HG03439 (cell line): ENCODE data around the gene RSPH9.

Experiments
- ATAC-seq: cut with Tn5 transposase; IDR thresholded peaks from one replicate; pipeline ENCODE4 v1.9.1; 2021; ENCODE audit warnings: mild to moderate bottlenecking, moderate library complexity; ENCODE audit not compliant: unreplicated experiment

The RSPH9 gene

GRCh38 chr6:43644940-43645612, at the start of gene RSPH9:
TSS of gene RSPH9 (plus strand) at chr6:43645036. CDS start at chr6:43645099, 63 bp downstream.
- ATAC-seq = no peak

GRCh38 chr6:43600595-43600994, 44.2 kb upstream of the RSPH9 start:
- no peak for ATAC-seq

- no peak for ATAC-seq
Observed at GRCh38 chr6:43604174-43604573, 40.7 kb upstream of the RSPH9 start.

- ATAC-seq = no peak
Observed at GRCh38 chr6:43606019-43606418, 38.8 kb upstream of the RSPH9 start.

- no peak for ATAC-seq
Observed at GRCh38 chr6:43608310-43608763, 36.5 kb upstream of the RSPH9 start.

GRCh38 chr6:43608807-43609206, 36.0 kb upstream of the RSPH9 start:
- no peak for ATAC-seq

GRCh38 chr6:43609402-43609801, 35.4 kb upstream of the RSPH9 start:
- ATAC-seq = no peak

- ATAC-seq = no peak
Observed at GRCh38 chr6:43610431-43610830, 34.4 kb upstream of the RSPH9 start.

- no peak for ATAC-seq
Observed at GRCh38 chr6:43613721-43614395, 31.0 kb upstream of the RSPH9 start.

- no peak for ATAC-seq
Observed at GRCh38 chr6:43614396-43614730, 30.5 kb upstream of the RSPH9 start.

GRCh38 chr6:43616725-43617472, 27.9 kb upstream of the RSPH9 start:
- no peak for ATAC-seq

GRCh38 chr6:43621078-43621835, 23.6 kb upstream of the RSPH9 start:
- ATAC-seq = no peak

- no peak for ATAC-seq
Observed at GRCh38 chr6:43621836-43622180, 23.0 kb upstream of the RSPH9 start.

GRCh38 chr6:43622541-43622940, 22.3 kb upstream of the RSPH9 start:
- no peak for ATAC-seq

GRCh38 chr6:43623880-43624785, 20.7 kb upstream of the RSPH9 start:
- no peak for ATAC-seq

- ATAC-seq = no peak
Observed at GRCh38 chr6:43624786-43625288, 20.0 kb upstream of the RSPH9 start.

GRCh38 chr6:43625393-43625992, 19.3 kb upstream of the RSPH9 start:
- ATAC-seq = no peak

GRCh38 chr6:43627008-43627825, 17.6 kb upstream of the RSPH9 start:
- no peak for ATAC-seq
